GM21717 (cell line): Measurements from ENCODE around the gene RAB14.

Experiments used
- ATAC-seq: cut with Tn5 transposase; IDR thresholded peaks from one replicate; pipeline ENCODE4 v1.9.1; 2021; ENCODE audit warnings: mild to moderate bottlenecking, moderate library complexity; ENCODE audit not compliant: unreplicated experiment

Gene RAB14

DNA sequence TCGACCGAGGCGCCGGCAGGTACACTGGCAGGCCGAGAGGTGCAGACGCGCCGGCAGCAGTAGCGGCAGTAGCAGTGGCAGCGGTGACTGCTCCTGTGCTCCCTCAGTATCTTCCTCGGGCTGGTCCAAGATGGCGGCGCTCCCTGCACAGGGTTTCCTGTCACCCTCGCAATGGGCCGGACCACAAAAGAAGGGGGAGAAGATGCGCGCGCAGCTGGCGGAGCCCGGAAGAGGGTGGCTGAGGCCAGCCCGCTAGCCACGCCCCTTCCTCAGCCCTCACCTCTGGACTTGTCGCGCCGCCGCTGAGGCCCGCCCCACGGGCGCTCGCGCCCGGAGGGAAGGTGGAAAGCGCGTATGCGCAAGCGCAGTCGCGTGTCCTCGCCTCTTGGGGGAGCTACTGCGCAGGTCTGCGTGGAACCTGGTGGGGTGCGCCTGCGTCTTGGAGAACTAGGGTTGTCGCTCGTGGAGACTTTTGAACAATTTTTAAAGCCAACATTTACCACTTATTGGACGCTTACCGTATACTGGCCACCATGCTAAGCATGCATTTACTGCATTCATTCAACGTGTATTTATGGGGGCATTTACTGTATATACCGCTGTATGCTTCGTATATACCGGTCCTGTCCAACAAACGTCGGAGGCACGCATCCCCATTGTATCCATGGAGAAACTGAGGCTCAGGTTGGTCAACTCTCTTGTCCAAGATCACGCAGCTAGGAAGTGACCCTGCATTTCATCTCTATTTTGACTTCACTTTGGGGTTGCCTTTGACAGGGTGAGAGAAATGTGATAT is at the start of gene RAB14:
Gene RAB14 (minus strand): TSS at position 132 of the 796 bp plus-strand sequence. CDS start 8,457 bp downstream, outside the sequence.
- ATAC-seq: peak; percentile 82

DNA sequence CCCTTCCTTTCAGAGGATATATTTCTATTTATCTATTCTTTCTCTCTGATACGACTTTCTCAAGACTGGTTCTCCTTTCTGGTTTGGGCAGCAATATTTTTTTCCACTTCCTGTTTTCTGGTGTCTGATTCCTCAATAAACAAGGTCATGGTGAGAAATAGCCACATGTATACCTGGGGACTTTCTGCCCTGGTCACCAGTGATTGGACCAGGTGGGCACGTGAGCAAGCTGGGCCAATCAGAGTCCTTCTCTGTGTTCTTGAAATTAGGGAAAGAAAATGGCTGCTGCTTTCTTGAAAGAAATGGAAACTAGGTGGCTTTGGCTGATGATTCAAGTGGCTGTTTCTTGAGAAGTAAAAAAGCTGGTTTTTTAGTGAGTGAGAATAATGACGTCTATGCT is 47.9 kb upstream of the RAB14 start:
- ATAC-seq: no peak

DNA sequence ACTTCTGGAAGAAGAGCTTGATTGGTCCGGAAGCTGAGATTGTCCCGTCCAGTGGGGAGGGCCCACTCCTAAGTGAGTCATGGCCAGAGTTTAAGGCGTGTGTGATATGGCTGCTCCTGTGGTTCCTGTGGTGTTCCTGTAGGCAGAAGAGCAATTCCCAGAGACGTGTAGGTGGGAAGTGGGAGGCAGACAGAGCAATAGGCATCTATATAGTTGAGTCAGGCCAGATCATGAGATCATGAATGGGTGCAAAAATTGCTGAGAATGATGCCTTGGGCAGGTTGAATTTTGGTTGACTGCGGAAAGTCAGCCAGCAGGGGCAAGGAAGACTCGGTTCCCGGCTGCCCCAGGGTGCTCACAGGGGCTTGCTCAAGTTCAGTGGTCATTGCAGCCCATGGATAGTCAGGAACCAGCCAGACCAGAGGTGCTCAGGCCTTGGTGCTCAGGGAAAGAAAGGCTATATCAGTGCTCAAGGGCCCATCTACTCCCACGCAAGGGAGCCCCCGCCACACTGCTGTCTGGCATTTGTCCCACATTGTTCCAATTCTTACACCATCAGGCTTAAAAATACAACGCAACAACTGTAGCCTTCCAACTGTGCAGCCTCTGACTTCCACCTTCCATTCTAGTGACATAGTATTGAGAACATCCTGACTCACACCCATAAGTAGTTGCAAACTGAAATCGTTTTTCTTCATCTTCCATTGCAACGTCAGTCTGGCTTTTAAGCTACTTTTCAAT is 45.3 kb upstream of the RAB14 start:
- no peak for ATAC-seq

DNA sequence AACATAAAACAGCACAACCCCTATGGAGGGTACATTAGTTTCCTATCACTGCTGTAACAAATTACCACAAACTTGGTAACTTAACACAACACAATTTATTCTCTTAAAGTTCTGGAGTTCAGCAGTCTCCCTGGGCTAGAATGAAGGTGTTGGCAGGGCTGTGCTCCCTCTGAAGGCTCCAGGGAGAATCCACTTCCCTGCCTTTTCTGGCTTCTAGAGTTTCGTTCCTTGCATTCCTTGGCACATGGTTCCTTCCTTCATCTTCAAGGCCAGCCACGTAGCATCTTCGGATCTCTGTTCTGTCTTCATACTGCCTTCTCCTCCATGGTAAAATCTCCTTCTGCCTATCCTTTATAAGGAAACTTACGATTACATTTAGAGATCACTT is 41.3 kb upstream of the RAB14 start:
- no peak for ATAC-seq

DNA sequence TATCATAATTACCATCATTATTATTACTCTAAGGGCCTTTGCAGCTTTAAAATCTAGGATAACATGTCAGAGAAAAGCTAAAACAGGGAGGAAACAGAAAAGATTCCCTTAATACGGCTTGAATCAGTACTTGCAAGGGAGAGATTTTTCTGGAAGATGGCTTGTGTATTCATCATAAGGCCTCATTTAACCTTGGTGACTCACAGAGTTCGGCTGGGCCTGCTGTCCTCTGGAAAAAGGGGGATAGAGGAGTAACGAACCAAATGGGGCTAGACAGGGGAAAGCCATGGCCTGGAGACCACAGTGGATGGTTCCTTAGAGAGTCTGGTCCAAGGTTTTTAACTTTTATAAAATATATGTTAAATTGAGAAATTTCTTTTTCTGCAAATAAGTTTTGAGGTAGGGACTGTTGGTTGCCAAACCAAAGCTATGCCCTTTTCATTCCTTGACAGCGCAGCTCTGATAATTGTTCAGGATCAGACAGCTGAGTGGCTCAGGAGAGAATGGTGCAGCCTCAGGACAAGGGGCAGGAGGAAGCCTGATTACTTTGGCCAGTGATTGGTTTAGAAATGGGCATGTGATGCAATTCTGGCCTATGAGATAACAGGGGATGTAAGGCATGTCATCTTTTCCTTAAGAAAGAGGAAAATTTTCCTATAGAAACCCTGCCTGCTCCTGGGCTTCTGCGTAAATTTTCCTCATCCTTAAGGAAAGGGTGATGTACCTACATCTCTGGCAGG is 40.7 kb upstream of the RAB14 start:
- no peak for ATAC-seq

DNA sequence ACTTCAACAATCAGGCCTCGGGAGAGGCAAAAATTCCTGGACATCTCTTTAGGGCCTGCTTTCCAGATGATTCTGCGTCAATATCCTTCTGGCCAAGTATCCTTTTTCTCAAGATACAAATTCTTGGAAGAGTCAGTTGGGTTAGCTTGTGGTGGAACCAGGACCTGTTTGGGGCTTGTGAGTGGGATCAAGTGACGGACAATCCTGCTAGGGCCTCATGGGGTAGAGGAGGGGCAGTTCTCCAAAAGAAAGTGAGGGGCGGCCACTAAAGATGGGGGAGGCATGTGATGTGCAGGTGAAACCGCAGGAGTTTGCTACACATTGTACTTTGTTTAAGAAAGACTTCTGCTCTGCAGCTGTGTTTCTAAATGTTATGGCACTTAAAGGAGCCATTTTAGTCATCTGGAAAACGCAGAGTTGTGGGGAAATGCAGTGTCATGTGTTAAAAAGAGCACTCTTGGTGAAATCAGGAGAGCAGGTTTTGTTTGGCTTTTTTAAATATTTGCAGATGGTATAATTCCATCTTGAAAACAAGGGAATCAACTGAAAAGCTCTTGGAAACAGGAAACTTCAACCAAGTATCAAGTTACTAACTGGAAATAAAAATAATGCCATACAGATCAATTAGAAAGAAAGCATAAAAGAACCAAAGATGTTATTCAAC is 38.9 kb upstream of the RAB14 start:
- no peak for ATAC-seq

DNA sequence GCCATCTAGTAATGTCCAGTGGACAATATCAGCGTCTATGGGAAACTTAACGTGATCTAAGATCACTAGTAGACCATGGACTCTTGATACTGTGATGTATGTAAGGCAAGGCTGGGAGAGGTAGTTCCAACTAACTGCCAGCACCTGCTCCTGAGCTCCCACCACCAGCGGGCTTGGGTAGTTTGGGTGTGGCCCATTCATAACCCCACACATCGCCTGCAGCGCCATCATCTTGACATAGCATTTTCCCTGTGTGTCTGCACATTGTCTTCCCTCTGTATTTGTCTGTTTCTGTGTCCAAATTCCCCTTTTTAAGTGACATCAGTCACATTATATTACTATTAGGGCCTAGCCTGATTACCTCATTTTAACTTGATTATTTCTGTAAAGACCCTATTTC is 38.2 kb upstream of the RAB14 start:
- no peak for ATAC-seq

DNA sequence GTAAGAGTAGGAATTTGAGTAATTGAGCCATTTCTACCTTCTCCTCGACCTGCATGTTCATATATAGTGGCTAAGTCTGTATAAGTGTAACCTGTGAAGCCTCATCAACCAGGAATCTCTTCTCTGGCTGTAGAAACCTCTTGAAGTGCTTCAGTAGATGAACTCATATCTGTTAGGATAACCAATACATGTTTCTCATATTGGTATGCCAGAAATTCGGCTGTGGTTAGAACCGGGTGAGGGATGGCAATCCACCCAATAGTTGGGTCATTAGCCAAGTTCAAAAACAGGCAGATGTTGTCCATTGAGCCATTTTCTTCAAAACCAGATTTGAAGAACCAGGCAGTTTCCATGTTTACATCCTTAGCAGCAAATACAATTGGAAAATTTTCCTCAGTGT is 37.4 kb upstream of the RAB14 start:
- no peak for ATAC-seq

DNA sequence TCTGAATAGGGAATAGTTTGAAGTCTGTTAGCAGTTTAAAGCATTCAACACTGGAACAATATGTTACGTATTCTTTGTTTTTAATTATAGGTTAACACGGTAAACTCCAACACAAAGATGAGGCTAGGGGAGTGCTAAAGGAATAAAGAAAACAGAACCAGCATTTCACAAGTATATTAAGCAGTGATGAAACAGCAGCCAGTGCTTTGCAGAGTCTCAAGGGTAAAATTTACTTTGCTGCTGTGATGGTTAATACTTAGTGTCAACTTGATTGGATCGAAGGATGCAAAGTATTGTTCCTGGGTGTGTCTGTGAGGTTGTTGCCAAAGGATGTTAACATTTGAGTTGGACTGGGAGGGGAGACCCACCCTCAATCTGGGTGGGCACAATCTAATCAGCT is 36.2 kb upstream of the RAB14 start:
- ATAC-seq: no peak

DNA sequence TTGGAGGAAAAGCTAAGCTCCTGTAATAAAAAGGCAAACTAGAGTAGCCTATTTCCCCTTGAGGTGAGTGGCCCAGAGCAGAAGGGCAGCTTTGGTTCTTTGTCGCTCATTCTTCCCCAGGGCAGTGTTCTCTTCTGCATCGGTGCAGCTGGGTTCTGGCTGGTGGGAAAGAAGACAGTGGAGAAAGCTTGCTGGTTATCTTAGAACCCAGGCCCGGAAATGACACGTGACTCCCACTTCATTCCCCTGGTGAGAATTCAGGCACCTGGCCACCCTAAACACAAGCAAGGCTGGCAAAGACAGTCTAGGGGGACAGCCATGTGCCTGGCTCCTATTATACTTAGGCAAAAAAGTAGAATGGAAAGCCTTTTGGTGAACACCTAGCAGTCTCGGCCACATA is 33.8 kb upstream of the RAB14 start:
- ATAC-seq: no peak

DNA sequence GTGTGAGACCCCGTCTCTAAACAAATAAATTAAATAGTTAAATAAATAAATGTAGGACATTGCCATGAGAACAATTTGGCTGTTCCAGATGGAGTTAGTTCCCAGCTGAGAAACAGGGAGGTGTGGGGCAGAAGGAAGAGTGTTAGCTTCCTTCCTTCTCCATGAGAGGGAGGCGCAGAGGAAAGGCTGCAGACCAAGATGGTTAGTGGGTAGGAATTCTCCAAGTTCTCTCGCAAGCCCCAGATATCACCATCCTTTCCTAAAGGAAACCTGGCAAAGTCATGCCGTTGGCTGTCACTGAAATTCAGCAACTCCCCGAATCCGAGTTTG is 33.1 kb upstream of the RAB14 start:
- no peak for ATAC-seq

DNA sequence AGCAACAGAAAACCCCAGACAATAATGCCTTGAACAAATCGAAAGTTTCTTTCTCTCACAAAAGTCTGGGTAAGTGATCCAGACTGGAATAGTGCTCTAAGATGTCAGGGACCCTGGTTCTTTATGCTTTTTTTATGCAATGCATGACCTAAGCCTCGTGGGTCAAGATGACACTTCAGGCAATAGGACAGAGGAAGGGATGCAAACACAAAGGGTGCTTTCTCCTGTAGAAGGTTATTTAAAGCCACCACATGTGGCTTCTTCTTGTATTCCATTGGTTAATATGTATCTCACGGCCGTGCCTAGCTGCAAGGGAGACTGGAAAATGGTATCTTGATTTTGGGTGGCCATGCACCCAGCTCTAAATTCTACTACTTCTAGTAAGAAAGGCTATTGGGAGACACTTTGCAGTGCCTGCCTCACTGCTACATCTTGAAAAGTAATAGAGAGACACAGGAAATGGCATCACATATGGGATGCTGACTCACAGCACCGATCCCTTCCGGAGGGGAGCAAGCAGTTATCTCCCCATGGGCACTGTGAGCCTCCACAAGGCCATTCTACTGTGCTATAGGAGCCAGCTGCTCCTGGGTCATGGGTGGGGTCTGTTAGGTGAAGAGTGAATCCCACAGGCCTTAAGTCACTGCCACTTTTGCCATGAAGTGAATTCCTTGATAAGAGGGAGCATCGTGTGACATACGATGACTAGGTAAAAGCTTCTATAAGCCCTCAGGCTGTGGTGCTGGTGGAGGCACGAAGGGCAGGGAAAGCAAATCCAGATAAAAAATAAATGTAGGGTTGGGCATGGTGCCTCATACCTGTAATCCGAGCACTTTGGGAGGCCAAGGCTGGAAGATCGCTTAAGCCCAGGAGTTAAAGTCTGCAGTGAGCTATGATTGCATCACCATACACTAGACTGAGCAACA is 32.5 kb upstream of the RAB14 start:
- ATAC-seq: no peak

DNA sequence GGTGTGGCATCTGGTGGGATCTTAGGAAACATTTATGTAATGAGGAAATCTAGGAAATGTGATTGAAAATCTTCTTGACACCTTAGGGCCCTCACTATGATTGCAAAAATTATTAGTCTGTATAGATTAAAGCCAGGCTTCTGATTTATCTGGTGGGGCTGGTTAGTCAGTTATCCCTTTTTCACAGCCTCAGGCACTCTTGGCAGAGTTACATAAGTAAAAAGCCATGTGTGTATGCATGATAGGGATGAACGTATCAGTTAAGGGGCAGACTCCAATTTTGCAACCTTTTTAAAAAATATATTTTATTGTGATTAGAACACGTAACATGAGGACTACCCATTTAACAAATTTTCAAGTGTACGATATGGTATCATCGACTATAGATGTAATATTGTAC is 30.6 kb upstream of the RAB14 start:
- no peak for ATAC-seq

DNA sequence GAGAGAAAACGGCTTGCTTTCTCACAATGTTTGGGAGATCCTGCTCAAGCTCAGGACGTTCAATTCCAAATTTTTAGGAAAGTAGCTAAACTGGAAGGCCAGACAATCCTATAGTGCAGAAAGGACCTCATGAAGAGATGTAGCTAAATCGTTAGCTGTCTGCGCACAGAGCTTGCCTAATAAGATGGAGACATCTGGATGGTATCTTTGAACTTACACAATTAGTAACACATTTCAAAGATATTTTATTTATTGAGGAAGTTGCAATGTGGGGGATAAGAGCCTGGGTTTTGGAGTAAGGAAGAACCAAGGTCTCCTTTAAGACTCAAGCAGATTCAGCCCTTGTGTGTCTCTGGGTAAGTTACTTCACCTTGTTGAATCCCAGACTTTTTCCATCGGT is 28.6 kb upstream of the RAB14 start:
- no peak for ATAC-seq

DNA sequence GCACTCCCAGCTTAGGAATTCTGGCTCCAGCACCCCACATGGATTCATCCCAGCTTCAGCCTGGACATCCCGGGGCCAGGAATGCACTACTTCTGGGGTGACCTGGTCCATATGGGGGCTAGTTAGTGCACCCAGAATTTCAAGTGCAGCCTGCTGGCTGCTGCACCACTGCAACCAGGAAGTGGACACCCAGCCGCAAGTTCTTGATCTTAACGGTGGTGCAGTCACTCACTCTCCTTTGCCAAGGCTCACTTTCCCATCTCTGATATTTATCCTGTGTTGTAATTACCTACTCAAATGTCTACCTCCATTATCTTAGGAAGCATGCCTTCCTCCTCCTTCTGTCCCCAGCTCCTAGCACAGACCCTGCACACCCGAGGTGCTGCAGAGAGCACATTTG is 26.2 kb upstream of the RAB14 start:
- ATAC-seq: no peak

DNA sequence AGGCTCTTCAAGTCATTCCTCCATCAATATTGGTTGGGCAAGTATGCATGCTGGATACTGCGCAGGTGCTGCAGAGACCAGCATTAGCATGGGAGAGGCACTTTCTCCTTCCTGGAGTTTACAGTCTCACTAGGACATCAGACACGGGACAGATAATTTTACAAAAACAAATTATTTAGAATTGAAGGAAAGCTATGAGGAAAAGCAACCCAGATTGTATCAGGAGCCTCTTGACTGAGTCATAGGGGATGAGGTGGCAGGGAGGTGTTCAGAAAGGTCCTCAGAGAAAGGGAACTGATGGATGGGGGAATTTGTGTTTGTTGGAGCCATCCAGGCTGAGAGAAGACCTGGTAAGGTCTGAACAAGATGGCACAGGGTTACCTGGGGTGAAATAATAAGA is 24.5 kb upstream of the RAB14 start:
- ATAC-seq: no peak

DNA sequence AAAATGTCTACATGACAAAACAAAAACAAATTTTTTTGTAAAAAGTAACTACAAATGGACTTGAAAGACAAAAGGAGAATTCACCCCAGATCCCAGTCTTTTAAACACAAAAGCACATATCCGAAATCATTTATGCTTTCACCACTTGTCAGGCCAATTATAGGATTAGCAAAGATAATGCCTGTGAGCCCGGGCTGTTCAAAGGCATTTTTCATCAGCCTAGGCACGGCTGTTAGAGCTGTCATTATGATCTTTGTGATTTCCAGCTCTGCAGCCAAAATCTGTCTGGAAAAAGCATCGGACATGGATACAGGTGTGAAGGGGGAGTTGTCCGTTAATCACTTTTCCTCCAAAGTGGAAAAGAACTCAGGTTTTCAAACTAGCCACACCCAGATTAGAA is 23.6 kb upstream of the RAB14 start:
- ATAC-seq: no peak

DNA sequence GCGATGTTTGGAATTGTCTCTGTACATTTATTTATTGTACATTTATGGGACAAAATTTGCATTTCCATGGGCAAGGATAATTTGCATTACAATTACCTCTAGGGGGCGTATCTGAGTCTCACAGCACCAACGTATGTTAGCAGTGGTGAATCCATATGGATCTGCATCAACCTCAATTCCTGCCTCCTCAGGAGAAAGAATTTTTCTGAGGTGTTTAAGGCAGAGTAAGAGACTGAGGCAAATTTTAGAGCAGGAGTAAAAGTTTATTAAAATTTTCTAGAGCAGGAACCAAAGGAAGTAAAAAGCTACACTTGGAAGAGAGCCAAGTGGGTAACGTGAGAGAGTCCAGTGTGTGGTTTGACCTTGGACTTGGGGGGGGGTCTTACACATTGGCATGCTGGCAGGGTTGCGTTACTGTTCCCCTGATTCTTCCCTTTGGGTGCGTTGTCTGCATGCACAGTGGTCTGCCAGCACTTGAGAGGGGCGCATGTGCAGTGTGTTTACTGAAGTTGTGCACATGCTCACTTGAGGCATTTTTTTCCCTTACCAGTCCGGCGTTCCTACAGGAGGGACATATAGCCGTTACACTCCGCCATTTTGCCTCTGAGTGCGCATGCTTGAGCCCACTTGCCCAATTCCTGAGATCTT is 21.0 kb upstream of the RAB14 start:
- no peak for ATAC-seq

DNA sequence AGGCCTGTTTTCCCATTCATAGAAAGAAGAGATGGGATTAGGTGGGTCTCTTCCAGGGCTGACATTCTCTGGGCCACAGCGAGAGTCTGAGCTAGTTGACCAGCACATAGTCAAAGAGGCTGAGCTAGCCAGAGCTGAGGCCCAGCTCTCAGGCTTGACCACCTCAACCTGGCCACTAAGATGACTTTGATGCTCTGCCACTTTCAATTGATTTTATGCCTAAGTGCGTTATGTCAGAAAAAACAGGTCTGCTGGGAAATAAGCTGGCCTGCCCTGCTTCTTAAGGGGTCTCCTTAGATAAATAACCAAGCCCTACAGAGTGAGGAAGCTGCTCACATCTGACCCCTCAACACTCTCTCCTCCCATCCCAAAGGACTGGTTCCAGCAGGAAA is 20.0 kb upstream of the RAB14 start:
- no peak for ATAC-seq
